Erythroblast (primary cell): Measurements from ENCODE around the gene BABAM2.
"Not testable (repeated sequence)": the region's sequence is repeated elsewhere in the genome, so short reads cannot be mapped to it uniquely, and the experiment has no call there.

Experiments
- GATA1 ChIP-seq: IDR thresholded peaks from 2 replicates; pipeline ENCODE4 v1.6.1; 2011; ENCODE audit warnings: low read depth, mild to moderate bottlenecking, control low read depth, low read length, moderate library complexity
- POLR2A ChIP-seq: IDR thresholded peaks from 2 replicates; pipeline ENCODE4 v1.6.1; 2011; ENCODE audit warnings: mild to moderate bottlenecking, low read length

- TF ChIP-seq POLR2A, GATA1: not testable (repeated sequence)
Measured at GRCh38 chr2:28019521-28019920, 129.0 kb downstream of the BABAM2 start.
